ENCODE data around the gene SULT6B1.

Gene SULT6B1

DNA sequence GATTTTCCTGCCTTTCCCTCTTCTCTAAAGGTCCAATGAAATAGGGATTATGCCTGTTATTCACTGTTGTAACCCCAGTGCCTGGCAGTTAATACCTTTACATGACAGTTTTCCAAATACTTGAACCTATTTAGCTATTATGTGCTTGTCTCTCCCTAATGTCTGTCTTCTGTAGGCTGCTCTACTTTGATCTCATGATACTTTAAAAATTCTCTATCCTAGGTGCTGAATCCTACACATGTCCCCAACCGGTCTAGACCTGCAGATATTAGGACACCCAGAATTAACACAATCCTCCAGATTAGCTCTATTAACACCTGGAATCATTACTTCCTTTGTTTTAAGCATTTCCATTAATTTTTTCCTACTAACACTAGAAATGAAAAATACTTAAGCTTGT, 35.6 kb upstream of the SULT6B1 start:
- Histone ChIP-seq H3K9me2 (replicated peaks; ENCODE audit: low read depth, low read length) (no peaks in the 10 kb centered on the region), H3K27me3 (ENCODE audit: insufficient read depth, low read length, poor library complexity, severe bottlenecking) (no peaks in the 10 kb centered on the region), H3K36me3 (ENCODE audit: insufficient read depth, low read length) (peaks cover 54% of the 10 kb centered on the region; the same call in 1 of the 2 replicates), H3K4me2 (ENCODE audit: low read depth, low read length, poor library complexity, severe bottlenecking) (peak overlapping the region; percentile 55), H3K4me1 (ENCODE audit: insufficient read depth, low read length, poor library complexity, severe bottlenecking) (peaks cover 38% of the 10 kb centered on the region), H4K20me1 (ENCODE audit: insufficient read depth, low read length, poor library complexity, severe bottlenecking) (peaks cover 59% of the 10 kb centered on the region), H3K4me3 (ENCODE audit: low read length, poor library complexity, severe bottlenecking) (peak overlapping the region; percentile 15), H3K79me2 (ENCODE audit: insufficient read depth, low read length) (peaks cover 54% of the 10 kb centered on the region), H2AFZ (ENCODE audit: low read length) (no peak overlapping the region), H3K9me3 (ENCODE audit: insufficient read depth, low read depth, low read length) (no peaks in the 10 kb centered on the region), H3F3A (ENCODE audit: low read depth) (no peaks in the 10 kb centered on the region; the same call in 1 of the 2 replicates), H3K9ac (ENCODE audit: low read depth, low read length, poor library complexity, severe bottlenecking) (no peak overlapping the region)
- TF ChIP-seq, protein P1, sequence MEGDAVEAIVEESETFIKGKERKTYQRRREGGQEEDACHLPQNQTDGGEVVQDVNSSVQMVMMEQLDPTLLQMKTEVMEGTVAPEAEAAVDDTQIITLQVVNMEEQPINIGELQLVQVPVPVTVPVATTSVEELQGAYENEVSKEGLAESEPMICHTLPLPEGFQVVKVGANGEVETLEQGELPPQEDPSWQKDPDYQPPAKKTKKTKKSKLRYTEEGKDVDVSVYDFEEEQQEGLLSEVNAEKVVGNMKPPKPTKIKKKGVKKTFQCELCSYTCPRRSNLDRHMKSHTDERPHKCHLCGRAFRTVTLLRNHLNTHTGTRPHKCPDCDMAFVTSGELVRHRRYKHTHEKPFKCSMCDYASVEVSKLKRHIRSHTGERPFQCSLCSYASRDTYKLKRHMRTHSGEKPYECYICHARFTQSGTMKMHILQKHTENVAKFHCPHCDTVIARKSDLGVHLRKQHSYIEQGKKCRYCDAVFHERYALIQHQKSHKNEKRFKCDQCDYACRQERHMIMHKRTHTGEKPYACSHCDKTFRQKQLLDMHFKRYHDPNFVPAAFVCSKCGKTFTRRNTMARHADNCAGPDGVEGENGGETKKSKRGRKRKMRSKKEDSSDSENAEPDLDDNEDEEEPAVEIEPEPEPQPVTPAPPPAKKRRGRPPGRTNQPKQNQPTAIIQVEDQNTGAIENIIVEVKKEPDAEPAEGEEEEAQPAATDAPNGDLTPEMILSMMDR (conservative IDR thresholded peaks at IDR 0.05; ENCODE audit: low read length): no peak
- TF ChIP-seq EZH2phosphoT487 (IDR thresholded peaks at IDR 0.05; ENCODE audit: borderline replicate concordance): no peak

DNA sequence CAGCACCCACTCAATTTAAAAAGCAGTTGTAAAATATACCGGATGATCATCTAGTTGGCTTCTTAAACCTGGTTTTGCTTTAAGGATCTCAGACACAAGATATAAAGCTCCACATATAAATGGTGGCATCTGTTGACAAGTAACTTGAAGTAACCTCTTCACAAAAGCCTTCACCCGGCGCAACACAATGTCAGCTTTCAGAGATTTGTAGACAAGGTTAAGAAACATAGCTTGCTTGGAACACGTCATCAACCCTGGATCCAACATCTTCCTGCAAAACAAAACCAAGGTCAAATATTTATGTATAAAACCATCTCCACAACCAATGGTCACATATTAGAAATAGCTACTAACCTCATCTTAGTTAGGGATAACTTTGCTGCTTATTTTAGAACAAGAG, 34.7 kb upstream of the SULT6B1 start:
- TF ChIP-seq, protein P1 (conservative IDR thresholded peaks at IDR 0.05; ENCODE audit: low read length): no peak
- TF ChIP-seq EZH2phosphoT487 (IDR thresholded peaks at IDR 0.05; ENCODE audit: borderline replicate concordance): no peak
- Histone ChIP-seq H3K4me3 (ENCODE audit: low read length, poor library complexity, severe bottlenecking) (no peak overlapping the region), H2AFZ (ENCODE audit: low read length) (no peak overlapping the region), H3K9me2 (replicated peaks; ENCODE audit: low read depth, low read length) (no peaks in the 10 kb centered on the region), H4K20me1 (ENCODE audit: insufficient read depth, low read length, poor library complexity, severe bottlenecking) (peaks cover 49% of the 10 kb centered on the region), H3K4me2 (ENCODE audit: low read depth, low read length, poor library complexity, severe bottlenecking) (peak overlapping the region; percentile 55), H3K9ac (ENCODE audit: low read depth, low read length, poor library complexity, severe bottlenecking) (no peak overlapping the region), H3F3A (ENCODE audit: low read depth) (no peaks in the 10 kb centered on the region; the same call in 1 of the 2 replicates), H3K9me3 (ENCODE audit: insufficient read depth, low read depth, low read length) (no peaks in the 10 kb centered on the region), H3K36me3 (ENCODE audit: insufficient read depth, low read length) (peaks cover 52% of the 10 kb centered on the region; the same call in 1 of the 2 replicates), H3K27me3 (ENCODE audit: insufficient read depth, low read length, poor library complexity, severe bottlenecking) (no peaks in the 10 kb centered on the region), H3K4me1 (ENCODE audit: insufficient read depth, low read length, poor library complexity, severe bottlenecking) (peaks cover 33% of the 10 kb centered on the region), H3K79me2 (ENCODE audit: insufficient read depth, low read length) (peaks cover 44% of the 10 kb centered on the region)

DNA sequence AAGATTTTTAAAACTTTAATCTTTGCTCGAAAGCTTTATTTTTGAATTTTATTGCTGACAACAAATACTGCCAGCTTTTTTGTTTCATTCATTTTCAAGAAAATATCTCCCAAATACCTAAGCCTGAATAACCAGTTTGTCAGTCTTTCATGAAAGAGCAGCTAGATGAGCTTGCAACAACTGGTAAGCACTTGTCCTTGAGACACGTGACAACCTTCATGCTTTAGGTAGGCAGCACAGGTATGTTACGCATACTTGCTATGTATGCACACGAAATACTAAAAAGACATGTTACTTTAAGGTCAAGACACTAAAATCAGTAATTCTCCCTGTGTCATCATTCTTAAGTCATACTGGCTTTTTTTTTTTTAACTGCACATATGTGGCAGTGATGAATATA, 30.6 kb upstream of the SULT6B1 start:
- Histone ChIP-seq H4K20me1 (ENCODE audit: insufficient read depth, low read length, poor library complexity, severe bottlenecking) (peaks cover 18% of the 10 kb centered on the region), H2AFZ (ENCODE audit: low read length) (no peak overlapping the region), H3K9ac (ENCODE audit: low read depth, low read length, poor library complexity, severe bottlenecking) (no peak overlapping the region), H3K36me3 (ENCODE audit: insufficient read depth, low read length) (peaks cover 69% of the 10 kb centered on the region), H3K4me1 (ENCODE audit: insufficient read depth, low read length, poor library complexity, severe bottlenecking) (peaks cover 7% of the 10 kb centered on the region), H3K4me3 (ENCODE audit: low read length, poor library complexity, severe bottlenecking) (no peak overlapping the region), H3K79me2 (ENCODE audit: insufficient read depth, low read length) (peaks cover 13% of the 10 kb centered on the region; the same call in 1 of the 2 replicates), H3K4me2 (ENCODE audit: low read depth, low read length, poor library complexity, severe bottlenecking) (no peak overlapping the region), H3K27me3 (ENCODE audit: insufficient read depth, low read length, poor library complexity, severe bottlenecking) (no peaks in the 10 kb centered on the region), H3F3A (ENCODE audit: low read depth) (no peaks in the 10 kb centered on the region; the same call in 1 of the 2 replicates), H3K9me3 (ENCODE audit: insufficient read depth, low read depth, low read length) (no peaks in the 10 kb centered on the region), H3K9me2 (replicated peaks; ENCODE audit: low read depth, low read length) (no peaks in the 10 kb centered on the region)
- TF ChIP-seq, protein P1 (conservative IDR thresholded peaks at IDR 0.05; ENCODE audit: low read length): no peak
- TF ChIP-seq EZH2phosphoT487 (IDR thresholded peaks at IDR 0.05; ENCODE audit: borderline replicate concordance): no peak

All from Loucy (cell line).